Fibroblast of the aortic adventitia (primary cell): Measurements from ENCODE around the gene RAB1A. TPM values are rescaled to one million over a fixed set of nuclear protein-coding genes. Genes with fewer than 3 reads are reported as not detected.
A peak's percentile ranks its signal among the peaks of the same experiment; 100 is the strongest.

Source experiments
- DNase-seq: peaks from one replicate; pipeline ENCODE4 v3.0.0-alpha.2; 2010; ENCODE audit warnings: low read depth
- H3K4me3 ChIP-seq: 2 replicates; pipeline ENCODE4 v1.5.1; 2011; ENCODE audit warnings: low read depth, mild to moderate bottlenecking, control low read depth, low read length, moderate library complexity
- CTCF ChIP-seq: IDR thresholded peaks from 2 replicates; pipeline ENCODE4 v1.5.1; 2011; ENCODE audit warnings: mild to moderate bottlenecking, low read length, control low read depth, inconsistent platforms; ENCODE audit not compliant: insufficient read depth
- small RNA-seq: library from RNA; depleted of rRNA; stranded (forward); fragments of <200 nt; gene quantifications from one replicate; pipeline ENCODE3, GENCODE V24; 2012
- total RNA-seq: library from RNA; depleted of rRNA; stranded (reverse); fragments of >200 nt; gene quantifications from 2 replicates; pipeline ENCODE4 v1.2.3, GENCODE V29; 2012; ENCODE audit warnings: low replicate concordance

The RAB1A gene
- total RNA-seq, 1 donor, result 80.7 TPM

GRCh38 chr2:65044097-65044735 lies 85.7 kb downstream of the RAB1A start:
- DNase-seq, result no peak
- no peak for TF ChIP-seq CTCF
- H3K4me3 ChIP-seq, result no peak overlapping the region

- no peak for TF ChIP-seq CTCF
- H3K4me3 ChIP-seq, result no peak overlapping the region
- DNase-seq, result no peak
Observed at GRCh38 chr2:65043001-65043400, 86.9 kb downstream of the RAB1A start.

- H3K4me3 ChIP-seq, result peak overlapping the region; percentile 45
- DNase-seq, result peak; percentile 92
- TF ChIP-seq CTCF, result peak; percentile 96
Observed at GRCh38 chr2:65040400-65041261, 89.3 kb downstream of the RAB1A start.

- no peak for TF ChIP-seq CTCF
Observed at GRCh38 chr2:65039640-65040039, 90.3 kb downstream of the RAB1A start.

GRCh38 chr2:65037178-65037577 lies 92.7 kb downstream of the RAB1A start:
- no peak for DNase-seq
- TF ChIP-seq CTCF, result no peak
- no peak overlapping the region for H3K4me3 ChIP-seq

More at GRCh38 chr2:65039640-65040039, 90.3 kb downstream of the RAB1A start:
- DNase-seq, result no peak
- no peak overlapping the region for H3K4me3 ChIP-seq

Small RNA genes within 50 kb of the gene (small RNA-seq; reads per million reads assigned to genes)
- not detected for gene RF00090

Other genes starting within 250 kb of the RAB1A start
- 9.5 and 24.1 TPM in 2 replicates for gene SLC1A4, start 140.7 kb downstream of the RAB1A start, total RNA-seq
- 12.0 and 12.3 TPM in 2 replicates for gene CEP68, start 73.7 kb downstream of the RAB1A start, total RNA-seq
- 97.1 and 127 TPM in 2 replicates for gene ACTR2, start 97.7 kb upstream of the RAB1A start, total RNA-seq